OCI-LY3 (cell line): ENCODE measurements around the gene KIAA0513.

Source experiments
- H2AFZ ChIP-seq: fragments of 200-600, 300-600 bp; shearing (Covaris generic); 2 replicates; pipeline ENCODE4 v1.6.0; 2014; ENCODE audit warnings: antibody characterized with exemption, low read depth, low read length
- H3K27ac ChIP-seq: fragments of 200-600, 300-600 bp; sonication (generic); 2 replicates; pipeline ENCODE4 v1.5.1; 2014; ENCODE audit warnings: mild to moderate bottlenecking, low read length, moderate library complexity, mixed read lengths
- H3K27me3 ChIP-seq: fragments of 200-600, 300-600 bp; sonication (generic); 2 replicates; pipeline ENCODE4 v1.6.1; 2014; ENCODE audit warnings: low read depth, low read length, mixed read lengths
- H3K36me3 ChIP-seq: fragments of 200-600, 300-600 bp; sonication (generic); replicated peaks from 2 replicates; pipeline ENCODE3; 2014; ENCODE audit warnings: low read depth, low read length, mixed read lengths
- H3K4me1 ChIP-seq: fragments of 300-600, 200-600 bp; sonication (generic); 2 replicates; pipeline ENCODE4 v1.6.1; 2014; ENCODE audit warnings: low read length, mixed read lengths
- H3K4me2 ChIP-seq: fragments of 200-600, 300-600 bp; sonication (generic); 2 replicates; pipeline ENCODE4 v1.6.1; 2014; ENCODE audit warnings: low read length, mixed read lengths
- H3K4me3 ChIP-seq: fragments of 300-600, 200-600 bp; sonication (generic); 2 replicates; pipeline ENCODE4 v1.5.1; 2014; ENCODE audit warnings: antibody characterized with exemption, mild to moderate bottlenecking, low read length, moderate library complexity
- H3K79me2 ChIP-seq: fragments of 300-600, 200-600 bp; shearing (Covaris generic); 2 replicates; pipeline ENCODE4 v1.6.1; 2014; ENCODE audit warnings: mild to moderate bottlenecking, low read length, mixed read lengths
- H3K9ac ChIP-seq: fragments of 300-600, 200-600 bp; shearing (Covaris generic); 2 replicates; pipeline ENCODE4 v1.6.0; 2014; ENCODE audit warnings: mild to moderate bottlenecking, low read length, moderate library complexity
- H3K9me3 ChIP-seq: fragments of 200-600, 300-600 bp; shearing (Covaris generic); 2 replicates; pipeline ENCODE4 v1.6.1; 2014; ENCODE audit warnings: low read length, mixed read lengths; ENCODE audit not compliant: insufficient read depth
- H4K20me1 ChIP-seq: fragments of 200-600, 300-600 bp; sonication (generic); 2 replicates; pipeline ENCODE4 v1.6.1; 2016; ENCODE audit warnings: low read length, mixed read lengths; ENCODE audit not compliant: insufficient read depth
- CTCF ChIP-seq: fragments of 200-600, 300-600 bp; sonication (generic); IDR thresholded peaks from 2 replicates; pipeline ENCODE4 v1.5.1; 2014; ENCODE audit warnings: antibody characterized with exemption, low read length, low read depth
- EZH2phosphoT487 ChIP-seq: fragments of 200-600 bp; shearing (Covaris generic); IDR thresholded peaks from 2 replicates; pipeline ENCODE4 v1.6.1; 2018; ENCODE audit warnings: antibody characterized with exemption, mixed run types, low read depth

Gene KIAA0513

GRCh38 chr16:85107532-85107931 lies 79.9 kb downstream of the KIAA0513 start:
- H3K9ac ChIP-seq, result no peak overlapping the region
- no peaks in the 10 kb centered on the region for H3K9me3 ChIP-seq
- TF ChIP-seq EZH2phosphoT487 (no peak), CTCF (no peak)
- no peaks in the 10 kb centered on the region for H3K79me2 ChIP-seq
- H3K4me2 ChIP-seq, result no peak overlapping the region
- H3K36me3 ChIP-seq, result no peaks in the 10 kb centered on the region
- no peak overlapping the region for H3K4me3 ChIP-seq
- no peak overlapping the region for H3K27ac ChIP-seq
- H3K4me1 ChIP-seq, result peaks cover 29% of the 10 kb centered on the region
- peaks cover 11% of the 10 kb centered on the region for H3K27me3 ChIP-seq
- no peaks in the 10 kb centered on the region for H4K20me1 ChIP-seq
- no peak overlapping the region for H2AFZ ChIP-seq

- Histone ChIP-seq H3K79me2 (no peaks in the 10 kb centered on the region), H4K20me1 (no peaks in the 10 kb centered on the region), H3K4me2 (no peak overlapping the region), H3K4me3 (no peak overlapping the region), H3K27ac (no peak overlapping the region), H3K9me3 (no peaks in the 10 kb centered on the region), H3K9ac (no peak overlapping the region), H2AFZ (no peak overlapping the region), H3K36me3 (no peaks in the 10 kb centered on the region), H3K27me3 (peaks cover 2% of the 10 kb centered on the region; the same call in 1 of the 2 replicates), H3K4me1 (peaks cover 5% of the 10 kb centered on the region)
- TF ChIP-seq EZH2phosphoT487 (no peak), CTCF (no peak)
Measured at GRCh38 chr16:85110105-85110504, 82.5 kb downstream of the KIAA0513 start.

- TF ChIP-seq CTCF (no peak), EZH2phosphoT487 (no peak)
- Histone ChIP-seq H3K79me2 (no peaks in the 10 kb centered on the region), H3K9me3 (no peaks in the 10 kb centered on the region), H3K27me3 (no peaks in the 10 kb centered on the region), H3K36me3 (no peaks in the 10 kb centered on the region), H3K4me3 (no peak overlapping the region), H3K9ac (no peak overlapping the region), H3K4me2 (no peak overlapping the region), H3K4me1 (peaks cover 6% of the 10 kb centered on the region), H2AFZ (no peak overlapping the region), H3K27ac (no peak overlapping the region), H4K20me1 (no peaks in the 10 kb centered on the region)
Measured at GRCh38 chr16:85111184-85111583, 83.6 kb downstream of the KIAA0513 start.

GRCh38 chr16:85112364-85112763 lies 84.8 kb downstream of the KIAA0513 start, which contains the start of gene CIBAR2:
CIBAR2 (minus strand) TSS chr16:85112472; CDS start chr16:85112352, 120 bp downstream.
- Histone ChIP-seq H3K27me3 (no peaks in the 10 kb centered on the region), H3K27ac (no peak within 1 kb of the TSS), H3K4me1 (peaks cover 6% of the 10 kb centered on the region), H3K9ac (no peak within 1 kb of the TSS), H3K4me3 (no peak within 1 kb of the TSS), H3K79me2 (no peaks in the 10 kb centered on the region), H3K36me3 (no peaks in the 10 kb centered on the region), H3K4me2 (no peak within 1 kb of the TSS), H2AFZ (no peak within 1 kb of the TSS), H4K20me1 (no peaks in the 10 kb centered on the region), H3K9me3 (no peaks in the 10 kb centered on the region)
- TF ChIP-seq EZH2phosphoT487 (no peak), CTCF (no peak)
